GM12872 (cell line): ENCODE measurements around the gene SYT13.

Experiments
- CTCF ChIP-seq: IDR thresholded peaks from 3 replicates; pipeline ENCODE4 v1.5.1; 2011; ENCODE audit warnings: low read depth, mild to moderate bottlenecking, low read length, moderate library complexity; ENCODE audit not compliant: insufficient read depth

SYT13 gene

GRCh38 chr11:45331839-45332238 lies 45.7 kb upstream of the SYT13 start:
- TF ChIP-seq CTCF: no peak

- TF ChIP-seq CTCF: no peak
Observed at GRCh38 chr11:45328726-45329125, 42.6 kb upstream of the SYT13 start.

GRCh38 chr11:45324459-45324858 lies 38.3 kb upstream of the SYT13 start:
- no peak for TF ChIP-seq CTCF

- no peak for TF ChIP-seq CTCF
Observed at GRCh38 chr11:45323601-45324249, 37.6 kb upstream of the SYT13 start.

GRCh38 chr11:45322891-45323600 lies 36.9 kb upstream of the SYT13 start:
- TF ChIP-seq CTCF: no peak

- TF ChIP-seq CTCF: no peak
Observed at GRCh38 chr11:45322111-45322705, 36.1 kb upstream of the SYT13 start.

- no peak for TF ChIP-seq CTCF
Observed at GRCh38 chr11:45321669-45322068, 35.5 kb upstream of the SYT13 start.
